Breast epithelium (tissue), 3 donors: Measurements from ENCODE around the gene BTBD6.

Source experiments
- POLR2AphosphoS5 ChIP-seq, 3 donors: sonication (generic); formaldehyde crosslinking; IDR thresholded peaks; one replicate each; pipeline ENCODE4 v1.6.1; 2017; ENCODE audit warnings: antibody characterized with exemption in 3 of 3
- TF ChIP-seq, protein P1 (sequence below), 3 donors: fragments of 450-650 bp; IDR thresholded peaks; one replicate each; pipeline ENCODE4 v1.5.1; 2016 to 2017; ENCODE audit warnings: antibody characterized with exemption in 3 of 3, mild to moderate bottlenecking in 3 of 3, moderate library complexity in 3 of 3

DNA sequence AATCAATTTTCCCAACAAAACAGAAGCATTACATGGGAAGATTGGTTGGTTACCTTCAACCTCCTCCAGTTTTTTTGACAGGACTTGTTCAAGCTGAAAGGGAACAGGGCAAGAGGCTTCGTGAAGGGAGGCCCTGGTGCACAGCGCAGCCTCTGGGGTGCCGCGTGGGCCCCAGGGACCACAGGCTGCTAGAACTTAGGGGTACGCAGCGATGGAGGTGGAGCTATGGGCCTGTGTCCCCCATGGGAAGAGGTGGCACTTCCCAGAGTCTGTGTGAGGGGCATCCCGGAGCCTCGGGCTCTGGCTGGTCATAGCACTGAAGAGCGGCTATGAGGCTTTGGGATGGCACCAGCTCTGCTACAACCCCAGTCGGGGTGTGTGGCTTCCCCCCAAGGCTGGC lies 22.1 kb upstream of the BTBD6 start:
- TF ChIP-seq, protein P1, sequence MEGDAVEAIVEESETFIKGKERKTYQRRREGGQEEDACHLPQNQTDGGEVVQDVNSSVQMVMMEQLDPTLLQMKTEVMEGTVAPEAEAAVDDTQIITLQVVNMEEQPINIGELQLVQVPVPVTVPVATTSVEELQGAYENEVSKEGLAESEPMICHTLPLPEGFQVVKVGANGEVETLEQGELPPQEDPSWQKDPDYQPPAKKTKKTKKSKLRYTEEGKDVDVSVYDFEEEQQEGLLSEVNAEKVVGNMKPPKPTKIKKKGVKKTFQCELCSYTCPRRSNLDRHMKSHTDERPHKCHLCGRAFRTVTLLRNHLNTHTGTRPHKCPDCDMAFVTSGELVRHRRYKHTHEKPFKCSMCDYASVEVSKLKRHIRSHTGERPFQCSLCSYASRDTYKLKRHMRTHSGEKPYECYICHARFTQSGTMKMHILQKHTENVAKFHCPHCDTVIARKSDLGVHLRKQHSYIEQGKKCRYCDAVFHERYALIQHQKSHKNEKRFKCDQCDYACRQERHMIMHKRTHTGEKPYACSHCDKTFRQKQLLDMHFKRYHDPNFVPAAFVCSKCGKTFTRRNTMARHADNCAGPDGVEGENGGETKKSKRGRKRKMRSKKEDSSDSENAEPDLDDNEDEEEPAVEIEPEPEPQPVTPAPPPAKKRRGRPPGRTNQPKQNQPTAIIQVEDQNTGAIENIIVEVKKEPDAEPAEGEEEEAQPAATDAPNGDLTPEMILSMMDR (IDR thresholded peaks at IDR 0.05) = no peak
- TF ChIP-seq POLR2AphosphoS5 (IDR thresholded peaks at IDR 0.05) = no peak
